Frontal cortex (tissue), 4 donors: Measurements from ENCODE around the gene NDUFV2. TPM values are rescaled to one million over a fixed set of nuclear protein-coding genes. Genes with fewer than 3 reads are reported as not detected.
"Not testable (repeated sequence)": the region's sequence is repeated elsewhere in the genome, so short reads cannot be mapped to it uniquely, and the experiment has no call there.

Experiments used
- DNase-seq, 2 donors: peaks; one replicate each; pipeline ENCODE4 v3.0.0; 2012; ENCODE audit warnings: low spot score in 2 of 2
- FAIRE-seq: peaks from 2 replicates; lab custom pipeline; 2012; peaks lifted over from hg19 to GRCh38; lab: Jason Lieb, UNC
- total RNA-seq: library from RNA; depleted of rRNA; stranded (reverse); fragments of >200 nt; gene quantifications from one replicate; pipeline ENCODE4 v1.2.3, GENCODE V29; 2014
- donor health status: control.
- donor health status: control.
- donor health status: control.

Gene NDUFV2
- total RNA-seq, 1 donor from 2014 or later: 85.2 TPM

- FAIRE-seq: no peak
Observed at GRCh38 chr18:9146224-9146623, 43.7 kb downstream of the NDUFV2 start.

DNA sequence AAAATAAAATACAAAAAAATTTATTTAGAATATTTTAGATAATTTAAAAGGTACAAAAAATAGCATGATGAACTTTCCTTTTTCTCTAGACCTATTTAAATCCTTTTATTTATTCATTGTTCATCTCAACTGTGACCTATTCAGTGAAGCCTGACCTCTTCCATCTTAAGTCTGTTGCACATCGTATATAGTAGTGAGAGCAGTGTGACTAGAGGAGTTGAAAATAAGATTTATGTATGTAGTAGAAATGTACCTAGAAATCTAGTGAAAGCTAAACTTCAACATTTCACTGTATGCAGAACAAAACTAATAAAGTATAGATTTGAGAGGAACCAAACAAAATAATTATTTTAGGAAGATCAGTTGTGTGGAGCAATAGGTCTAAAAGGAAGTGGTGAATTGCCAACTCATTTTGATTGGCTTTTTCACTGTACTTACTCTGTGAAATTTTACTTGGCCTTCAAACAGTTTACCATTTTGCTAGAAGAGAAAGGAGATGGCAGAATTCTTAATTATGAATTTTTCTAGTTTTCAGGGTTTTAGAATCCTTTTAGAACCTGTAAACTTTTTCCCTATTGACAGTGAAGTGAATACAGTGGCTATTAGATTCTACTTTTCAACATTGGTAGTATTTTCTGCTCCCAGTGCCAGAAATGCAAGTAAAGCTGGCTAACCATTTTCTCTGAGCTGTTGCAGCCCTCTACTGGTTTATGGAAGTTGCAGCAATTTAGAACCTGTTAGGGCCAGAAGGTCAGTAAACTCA, 45.1 kb downstream of the NDUFV2 start:
- DNase-seq (peak; percentile 28 to 39), FAIRE-seq (peak; percentile 76)

More at GRCh38 chr18:9146224-9146623, 43.7 kb downstream of the NDUFV2 start:
- DNase-seq: no peak

- DNase-seq (no peak), FAIRE-seq (peak; percentile 10)
Observed at GRCh38 chr18:9148203-9148552, 45.7 kb downstream of the NDUFV2 start.

- no peak for FAIRE-seq
- no peak for DNase-seq
Observed at GRCh38 chr18:9150121-9150520, 47.6 kb downstream of the NDUFV2 start.

DNA sequence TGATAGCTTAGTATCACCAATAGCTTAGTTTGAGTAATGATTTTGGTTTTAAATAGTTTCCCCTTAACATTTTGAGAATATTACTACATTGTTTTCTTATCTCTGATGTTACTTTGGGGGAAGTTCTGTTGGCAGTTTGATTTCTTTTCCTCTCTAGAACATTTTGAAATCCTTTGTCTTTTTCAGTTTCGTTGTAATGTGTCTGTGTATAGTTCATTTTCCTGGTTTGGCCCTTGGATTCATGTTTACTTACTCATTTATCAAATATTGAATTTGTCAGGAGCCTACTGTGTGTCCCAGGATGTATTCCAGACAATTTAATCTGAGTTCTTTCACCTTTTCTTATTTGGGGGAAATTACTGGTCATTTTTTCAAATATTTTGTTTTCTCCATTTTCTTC, 50.8 kb downstream of the NDUFV2 start:
- FAIRE-seq: no peak

GRCh38 chr18:9156604-9157249, 54.2 kb downstream of the NDUFV2 start:
- DNase-seq (no peak), FAIRE-seq (no peak)

More for the DNA sequence above, 50.8 kb downstream of the NDUFV2 start:
- no peak for DNase-seq

GRCh38 chr18:9157806-9158205, 55.3 kb downstream of the NDUFV2 start:
- DNase-seq (no peak), FAIRE-seq (no peak)

DNA sequence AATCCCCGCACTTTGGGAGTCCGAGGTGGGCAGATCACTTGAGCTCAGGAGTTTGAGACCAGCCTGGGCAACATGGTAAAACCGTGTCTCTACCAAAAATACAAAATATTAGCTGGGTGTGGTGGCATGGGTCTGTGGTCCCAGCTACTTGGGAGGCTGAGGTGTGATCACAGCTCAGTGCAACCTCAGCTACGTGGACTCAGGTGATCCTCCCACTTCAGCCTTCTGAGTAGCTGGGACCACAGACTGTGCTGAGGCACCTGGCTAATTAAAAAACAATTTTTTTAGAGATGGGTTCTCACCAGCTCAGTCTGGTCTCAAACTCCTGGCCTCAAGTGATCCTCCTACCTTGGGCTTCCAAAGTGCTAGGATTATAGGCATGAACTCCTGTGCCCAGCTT, 57.5 kb downstream of the NDUFV2 start:
- FAIRE-seq: no peak
- no peak for DNase-seq

GRCh38 chr18:9162663-9163062, 60.2 kb downstream of the NDUFV2 start:
- not testable (repeated sequence) for DNase-seq, FAIRE-seq

DNA sequence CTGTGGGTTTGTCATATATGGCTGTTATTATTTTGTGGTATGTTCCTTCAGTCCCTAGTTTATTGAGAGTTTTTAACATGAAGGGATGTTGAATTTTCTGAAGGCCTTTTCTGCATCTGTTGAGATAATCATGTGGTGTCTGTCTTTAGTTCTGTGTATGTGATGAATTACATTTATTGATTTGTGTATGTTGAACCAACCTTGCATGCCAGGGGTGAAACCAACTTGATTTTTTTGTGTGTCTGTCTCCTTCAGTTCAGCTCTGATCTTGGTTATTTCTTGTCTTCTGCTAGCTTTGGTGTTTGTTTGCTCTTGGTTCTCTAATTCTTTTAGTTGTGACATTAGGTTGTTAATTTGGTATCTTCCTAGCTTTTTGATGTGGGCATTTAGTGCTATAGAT, 61.6 kb downstream of the NDUFV2 start:
- not testable (repeated sequence) for FAIRE-seq, DNase-seq

DNA sequence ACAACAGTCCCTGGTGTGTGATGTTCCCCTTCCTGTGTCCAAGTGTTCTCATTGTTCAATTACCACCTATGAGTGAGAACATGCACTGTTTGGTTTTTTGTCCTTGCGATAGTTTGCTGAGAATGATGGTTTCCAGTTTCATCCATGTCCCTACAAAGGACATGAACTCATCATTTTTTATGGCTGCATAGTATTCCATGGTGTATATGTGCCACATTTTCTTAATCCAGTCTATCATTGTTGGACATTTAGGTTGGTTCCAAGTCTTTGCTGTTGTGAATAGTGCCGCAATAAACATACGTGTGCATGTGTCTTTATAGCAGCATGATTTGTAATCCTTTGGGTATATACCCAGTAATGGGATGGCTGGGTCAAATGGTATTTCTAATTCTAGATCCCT, 63.4 kb downstream of the NDUFV2 start:
- DNase-seq, FAIRE-seq: not testable (repeated sequence)

- DNase-seq, FAIRE-seq: not testable (repeated sequence)
Observed at GRCh38 chr18:9169515-9169914, 67.0 kb downstream of the NDUFV2 start.

- DNase-seq, FAIRE-seq: not testable (repeated sequence)
Observed at GRCh38 chr18:9171919-9172318, 69.4 kb downstream of the NDUFV2 start.

DNA sequence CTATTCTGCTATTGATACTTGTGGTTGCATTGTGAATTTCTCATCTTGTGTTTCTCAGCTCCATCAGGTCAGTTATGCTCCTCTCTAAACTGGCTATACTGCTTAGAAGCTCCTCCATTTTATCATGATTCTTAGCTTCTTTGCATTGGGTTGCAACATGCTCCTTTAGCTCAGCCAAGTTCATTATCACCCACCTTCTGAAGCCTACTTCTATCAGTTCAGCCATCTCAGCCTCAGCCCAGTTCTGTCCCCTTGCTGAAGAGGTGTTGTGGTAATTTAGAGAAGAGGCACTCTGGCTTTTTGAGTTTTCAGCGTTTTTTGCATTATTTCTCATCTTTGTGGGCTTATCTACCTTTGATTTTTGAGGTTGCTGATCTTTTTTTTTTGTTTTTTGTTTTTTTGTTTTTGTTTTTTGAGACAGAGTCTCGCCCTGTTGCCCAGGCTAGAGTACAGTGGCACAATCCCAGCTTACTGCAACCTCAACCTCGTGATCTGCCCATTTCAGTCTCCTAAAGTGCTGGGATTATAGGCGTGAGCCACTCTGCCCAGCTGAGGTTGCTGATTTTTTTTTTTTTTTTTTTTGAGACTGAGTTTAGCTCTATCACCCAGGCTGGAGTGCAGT, 70.1 kb downstream of the NDUFV2 start:
- FAIRE-seq (no peak), DNase-seq (no peak)

- FAIRE-seq: no peak
- DNase-seq: no peak
Observed at GRCh38 chr18:9173770-9174233, 71.3 kb downstream of the NDUFV2 start.

DNA sequence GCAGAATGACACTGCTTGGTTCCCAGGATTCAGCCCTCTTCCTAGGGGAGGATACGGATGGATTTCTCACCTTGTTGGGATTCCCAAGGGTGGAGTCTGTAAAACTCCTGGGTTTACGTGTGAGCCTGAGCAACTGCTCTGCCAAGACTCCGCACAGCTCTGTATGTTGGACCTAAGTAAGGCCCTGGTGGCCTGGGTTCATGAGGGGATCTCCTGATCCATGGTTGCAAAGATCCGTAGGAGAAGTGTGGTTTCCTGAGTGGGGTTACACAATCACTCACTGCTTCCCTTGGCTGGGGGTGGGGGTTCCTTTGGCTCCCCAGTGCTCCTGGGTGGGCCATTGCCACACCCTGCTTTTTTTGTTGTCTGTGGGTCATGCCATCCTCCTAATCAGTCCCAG, 71.8 kb downstream of the NDUFV2 start:
- no peak for DNase-seq
- FAIRE-seq: no peak

DNA sequence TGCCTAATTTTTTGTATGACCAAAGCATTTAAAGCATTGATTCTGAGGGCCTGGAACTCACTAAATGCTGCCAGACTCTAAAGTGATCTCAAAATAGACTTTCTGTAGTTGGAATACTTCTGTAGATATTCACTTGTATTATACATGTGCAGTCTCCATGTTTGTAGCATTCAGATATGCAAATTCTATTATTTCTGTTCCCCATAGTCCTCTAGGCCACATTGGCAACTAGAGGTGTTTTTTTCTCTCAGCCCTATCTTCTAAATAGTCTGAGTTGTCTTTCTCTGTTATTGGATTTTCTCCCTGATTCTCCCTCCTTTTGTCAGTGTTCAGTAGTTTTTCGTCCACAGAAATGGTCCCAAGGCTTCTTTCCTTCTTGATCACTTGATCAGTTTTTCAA, 72.6 kb downstream of the NDUFV2 start:
- FAIRE-seq (no peak), DNase-seq (no peak)

- FAIRE-seq: no peak
- DNase-seq: no peak
Observed at GRCh38 chr18:9177031-9177430, 74.5 kb downstream of the NDUFV2 start.

DNA sequence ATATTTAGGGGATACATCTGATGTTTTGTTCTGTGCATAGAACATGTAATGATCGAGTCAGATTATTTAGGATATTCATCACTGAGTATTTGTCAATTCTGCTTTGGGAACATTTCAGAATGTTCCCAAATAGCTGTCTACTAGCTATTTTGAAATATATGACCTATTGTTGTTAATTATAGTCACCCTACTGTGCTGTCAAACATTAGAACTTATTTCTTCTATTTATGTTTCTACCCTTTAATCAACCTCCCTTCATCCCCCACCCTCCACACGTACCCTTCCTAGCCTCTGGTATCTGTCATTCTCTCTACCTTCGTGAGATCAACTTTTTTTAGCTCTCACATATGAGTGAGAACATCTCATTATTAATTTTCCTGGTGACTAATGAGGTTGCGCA, 75.0 kb downstream of the NDUFV2 start:
- FAIRE-seq: no peak
- DNase-seq: no peak

DNA sequence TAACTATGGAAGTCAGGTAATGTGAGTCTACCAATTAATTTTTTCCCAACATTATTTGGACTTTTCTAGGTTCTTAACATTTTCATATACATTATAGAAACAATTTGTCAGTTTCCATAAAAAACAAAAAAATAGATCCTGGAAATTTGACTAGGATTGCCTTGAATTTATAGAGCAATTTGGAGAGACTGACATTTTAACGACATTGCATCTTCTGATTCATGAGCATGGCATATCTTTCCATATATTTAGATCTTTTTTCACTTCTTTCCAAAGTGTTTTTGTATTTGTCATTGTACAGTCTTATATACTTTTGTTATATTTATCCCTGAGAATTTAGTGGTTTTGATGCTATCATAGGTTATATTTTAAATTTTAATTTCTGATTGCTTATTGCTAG, 76.1 kb downstream of the NDUFV2 start:
- FAIRE-seq (no peak), DNase-seq (no peak)

GRCh38 chr18:9181275-9181674, 78.8 kb downstream of the NDUFV2 start:
- DNase-seq: no peak
- FAIRE-seq: no peak
